GM21717 (cell line): Measurements from ENCODE around the gene ZNF471.

Experiments used
- ATAC-seq: cut with Tn5 transposase; IDR thresholded peaks from one replicate; pipeline ENCODE4 v1.9.1; 2021; ENCODE audit warnings: mild to moderate bottlenecking, moderate library complexity; ENCODE audit not compliant: unreplicated experiment

Gene ZNF471

GRCh38 chr19:56507446-56508289 lies at the start of gene ZNF471:
TSS of gene ZNF471 (plus strand) at chr19:56507855. CDS start at chr19:56511572, 3,717 bp downstream.
- ATAC-seq: no peak

- no peak for ATAC-seq
These were observed 33.3 kb upstream of the ZNF471 start for GRCh38 chr19:56474308-56474707.

- no peak for ATAC-seq
These were observed 31.6 kb upstream of the ZNF471 start for GRCh38 chr19:56476093-56476492.

GRCh38 chr19:56476651-56477428 lies 30.8 kb upstream of the ZNF471 start, which contains the start of gene ZNF667:
TSS of gene ZNF667 (minus strand) at chr19:56477345. CDS start at chr19:56462370, 14,975 bp downstream.
- no peak for ATAC-seq

- no peak for ATAC-seq
These were observed 30.0 kb upstream of the ZNF471 start for GRCh38 chr19:56477429-56478338.

GRCh38 chr19:56491399-56491798 lies 16.3 kb upstream of the ZNF471 start:
- no peak for ATAC-seq

- no peak for ATAC-seq
These were observed 3.1 kb upstream of the ZNF471 start for GRCh38 chr19:56504581-56504980.

GRCh38 chr19:56508290-56508778 lies 679 bp downstream of the ZNF471 start:
- ATAC-seq: no peak

- ATAC-seq: no peak
These were observed 17.7 kb downstream of the ZNF471 start for GRCh38 chr19:56525214-56525860.

- ATAC-seq: no peak
These were observed 29.8 kb downstream of the ZNF471 start for GRCh38 chr19:56537442-56537841.

- ATAC-seq: peak; percentile 85
These were observed 30.7 kb downstream of the ZNF471 start for GRCh38 chr19:56538254-56538760.

- ATAC-seq: peak; percentile 43
These were observed 31.2 kb downstream of the ZNF471 start, which contains the start of gene ZFP28 for GRCh38 chr19:56538761-56539263. TSS of gene ZFP28 (plus strand) at chr19:56538948. CDS start at chr19:56539019, 71 bp downstream.

GRCh38 chr19:56543776-56544175 lies 36.1 kb downstream of the ZNF471 start:
- no peak for ATAC-seq

- ATAC-seq: no peak
These were observed 39.9 kb downstream of the ZNF471 start for GRCh38 chr19:56547535-56547934.

GRCh38 chr19:56554272-56554869 lies 46.7 kb downstream of the ZNF471 start:
- ATAC-seq: no peak

- ATAC-seq: no peak
These were observed 55.1 kb downstream of the ZNF471 start for GRCh38 chr19:56562766-56563165.

- ATAC-seq: peak; percentile 27
These were observed 59.2 kb downstream of the ZNF471 start for GRCh38 chr19:56566904-56567273.

GRCh38 chr19:56567274-56568120 lies 59.8 kb downstream of the ZNF471 start, which contains the start of gene ZNF470:
TSS of gene ZNF470 (plus strand) at chr19:56567468. CDS start at chr19:56570312, 2,844 bp downstream.
- ATAC-seq: peak; percentile 95
